Activated T-helper 1 cell treated with anti-CD3 and anti-CD28 coated beads, Interleukin-12 subunit alpha, Interleukin-12 subunit beta, Interleukin-2, Interleukin-4 antibody, amounts not matched to agents 30 ng/mL and 10 ng/mL and 1 ng/mL, durations not matched to agents 14 hours and 24 hours and 36 hours (primary cell): ENCODE data around the gene NRIP2. TPM values are rescaled to one million over a fixed set of nuclear protein-coding genes. Genes with fewer than 3 reads are reported as not detected.

Source experiments
- DNase-seq: peaks from one replicate; pipeline ENCODE4 v3.0.0; 2021; ENCODE audit warnings: low spot score
- H3K27ac Mint-ChIP-seq: one replicate; pipeline ENCODE4 v1.8.0; 2021; ENCODE audit warnings: mild to moderate bottlenecking, mixed read lengths
- H3K27me3 Mint-ChIP-seq: one replicate; pipeline ENCODE4 v1.8.0; 2022; ENCODE audit warnings: mild to moderate bottlenecking, moderate library complexity, mixed read lengths; ENCODE audit not compliant: insufficient read depth
- H3K36me3 Mint-ChIP-seq: one replicate; pipeline ENCODE4 v1.8.0; 2021; ENCODE audit warnings: low read depth, mixed read lengths
- H3K4me1 Mint-ChIP-seq: one replicate; pipeline ENCODE4 v1.8.0; 2021; ENCODE audit warnings: low read depth, mixed read lengths
- H3K4me3 Mint-ChIP-seq: one replicate; pipeline ENCODE4 v1.8.0; 2021; ENCODE audit warnings: mild to moderate bottlenecking, moderate library complexity, mixed read lengths
- H3K9me3 Mint-ChIP-seq: one replicate; pipeline ENCODE4 v1.8.0; 2021; ENCODE audit warnings: mixed read lengths
- intact Hi-C: fragments of 100-400 bp; cut with micrococcal nuclease; formaldehyde crosslinking; loops from one replicate; pipeline ENCODE4 v1.15.1; 2024
- total RNA-seq: library from RNA; stranded (reverse); gene quantifications from 2 replicates; pipeline ENCODE4 v1.2.3, GENCODE V29; 2022

The NRIP2 gene
- total RNA-seq, 1 donor from 2014 or later = not detected

DNA sequence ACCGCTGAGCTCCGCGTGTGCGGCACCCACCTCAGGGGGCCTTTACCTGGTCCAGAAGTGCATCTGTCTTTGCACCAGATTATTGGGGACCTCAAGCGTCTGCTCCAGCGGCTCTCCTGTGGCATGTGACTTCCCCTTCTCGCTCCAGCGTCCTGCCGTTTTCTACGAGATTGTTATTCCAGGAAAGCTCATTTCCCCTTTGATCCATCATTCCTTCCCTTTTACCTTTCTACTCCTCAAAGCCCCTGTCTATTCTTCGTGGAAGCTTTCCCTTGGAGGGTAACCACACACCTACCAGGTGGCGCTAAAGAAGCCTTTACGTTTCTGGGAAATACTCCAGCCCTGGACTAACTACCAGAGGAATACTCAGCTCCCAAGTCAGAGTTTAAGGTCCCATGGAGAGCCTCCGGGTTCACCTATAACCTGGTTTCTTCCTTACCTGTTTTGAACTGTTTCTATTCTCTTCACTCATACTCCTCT, 38.6 kb downstream of the NRIP2 start:
- peaks cover 40% of the 10 kb centered on the region for H3K36me3 Mint-ChIP-seq
- H3K27ac Mint-ChIP-seq = peak overlapping the region; percentile 81
- peaks cover 15% of the 10 kb centered on the region for H3K4me1 Mint-ChIP-seq
- intact Hi-C loops = no loop called here
- no peaks in the 10 kb centered on the region for H3K9me3 Mint-ChIP-seq
- no peak for DNase-seq
- H3K4me3 Mint-ChIP-seq = peak overlapping the region; percentile 96
- H3K27me3 Mint-ChIP-seq = peaks cover 11% of the 10 kb centered on the region

GRCh38 chr12:2795291-2796186, 39.3 kb downstream of the NRIP2 start:
- peak overlapping the region; percentile 96 for H3K4me3 Mint-ChIP-seq
- H3K4me1 Mint-ChIP-seq = peaks cover 15% of the 10 kb centered on the region
- H3K27me3 Mint-ChIP-seq = peaks cover 13% of the 10 kb centered on the region
- H3K36me3 Mint-ChIP-seq = peaks cover 37% of the 10 kb centered on the region
- intact Hi-C loops = loop anchor here (1.0 kb wide), 1 partner anchor 104 kb away; no protein-coding TSS in a partner anchor
- peak overlapping the region; percentile 81 for H3K27ac Mint-ChIP-seq
- peak; percentile 70 for DNase-seq
- H3K9me3 Mint-ChIP-seq = no peaks in the 10 kb centered on the region

- Mint-ChIP-seq H3K27me3 (peaks cover 20% of the 10 kb centered on the region), H3K4me3 (peak within 1 kb of the TSS; percentile 96), H3K9me3 (no peaks in the 10 kb centered on the region), H3K36me3 (peaks cover 29% of the 10 kb centered on the region), H3K27ac (peak within 1 kb of the TSS; percentile 75), H3K4me1 (peaks cover 15% of the 10 kb centered on the region)
- intact Hi-C loops = loop anchor here (1.0 to 5.0 kb wide), 4 partner anchors 17 to 104 kb away; partner anchors contain the start of genes ITFG2 and TULP3
- peak; percentile 86 for DNase-seq
Measured at GRCh38 chr12:2794736-2795289, 40.0 kb downstream of the NRIP2 start, which contains the start of gene FKBP4. FKBP4 (plus strand) TSS chr12:2794970; CDS start chr12:2795140, 170 bp downstream.

GRCh38 chr12:2794191-2794735, 40.6 kb downstream of the NRIP2 start:
- peaks cover 24% of the 10 kb centered on the region for H3K27me3 Mint-ChIP-seq
- H3K36me3 Mint-ChIP-seq = peaks cover 29% of the 10 kb centered on the region
- H3K27ac Mint-ChIP-seq = no peak overlapping the region
- peak overlapping the region; percentile 80 for H3K4me3 Mint-ChIP-seq
- DNase-seq = peak; percentile 5
- no peaks in the 10 kb centered on the region for H3K9me3 Mint-ChIP-seq
- peaks cover 15% of the 10 kb centered on the region for H3K4me1 Mint-ChIP-seq
- intact Hi-C loops = loop anchor here (1.0 to 5.0 kb wide), 3 partner anchors 18 to 96 kb away; partner anchors contain the start of genes ITFG2 and TULP3

- H3K36me3 Mint-ChIP-seq = peaks cover 24% of the 10 kb centered on the region
- no peak overlapping the region for H3K27ac Mint-ChIP-seq
- peaks cover 25% of the 10 kb centered on the region for H3K27me3 Mint-ChIP-seq
- no peak for DNase-seq
- intact Hi-C loops = loop anchor here (5.0 kb wide), 1 partner anchor 41 kb away; no protein-coding TSS in a partner anchor
- peaks cover 15% of the 10 kb centered on the region for H3K4me1 Mint-ChIP-seq
- no peaks in the 10 kb centered on the region for H3K9me3 Mint-ChIP-seq
- peak overlapping the region; percentile 75 for H3K4me3 Mint-ChIP-seq
Measured at GRCh38 chr12:2793561-2793960, 41.3 kb downstream of the NRIP2 start.

DNA sequence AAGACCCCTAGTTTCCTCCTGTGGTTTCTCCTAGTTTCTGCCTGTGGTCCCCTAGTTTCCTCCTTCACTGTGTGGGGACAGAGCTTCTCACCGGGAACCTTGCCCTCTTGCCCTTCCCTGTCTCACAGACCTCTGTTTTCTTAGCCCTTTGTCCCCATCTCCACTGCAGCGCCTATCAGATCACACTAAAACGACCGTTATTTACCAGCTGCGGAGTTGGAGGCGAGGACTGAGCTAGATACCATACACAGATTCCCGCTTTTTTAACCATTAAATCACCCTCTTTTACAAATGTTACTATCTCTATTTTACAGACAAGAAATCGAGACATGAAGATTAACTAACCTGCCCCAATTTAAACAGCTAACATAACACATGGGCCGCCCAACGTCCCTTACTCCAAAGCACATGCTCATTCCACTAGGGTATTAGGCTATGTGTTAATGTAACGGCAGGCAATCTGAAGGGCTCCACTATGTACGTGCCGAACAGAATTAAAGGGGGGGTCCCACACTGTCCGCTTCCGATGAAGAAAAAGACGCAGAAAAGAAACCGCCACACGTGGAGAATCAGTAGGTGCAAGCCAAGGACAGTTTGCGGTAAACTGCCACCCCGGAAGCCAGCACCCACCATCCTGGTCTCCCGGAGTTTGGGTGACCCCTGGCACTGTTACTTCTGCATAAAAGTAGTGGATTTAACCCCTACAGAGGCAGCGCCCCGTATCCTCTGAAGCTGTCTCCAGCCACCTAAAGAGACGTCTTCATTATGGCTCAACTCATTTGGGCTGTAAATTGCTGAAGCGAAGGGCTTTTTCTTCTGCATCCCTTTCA, 41.9 kb downstream of the NRIP2 start:
- intact Hi-C loops = loop anchor here (5.0 kb wide), 1 partner anchor 41 kb away; no protein-coding TSS in a partner anchor
- peak overlapping the region; percentile 25 for H3K27ac Mint-ChIP-seq
- peaks cover 30% of the 10 kb centered on the region for H3K27me3 Mint-ChIP-seq
- no peak for DNase-seq
- H3K9me3 Mint-ChIP-seq = no peaks in the 10 kb centered on the region
- peaks cover 17% of the 10 kb centered on the region for H3K36me3 Mint-ChIP-seq
- H3K4me3 Mint-ChIP-seq = peak overlapping the region; percentile 75
- peaks cover 15% of the 10 kb centered on the region for H3K4me1 Mint-ChIP-seq

DNA sequence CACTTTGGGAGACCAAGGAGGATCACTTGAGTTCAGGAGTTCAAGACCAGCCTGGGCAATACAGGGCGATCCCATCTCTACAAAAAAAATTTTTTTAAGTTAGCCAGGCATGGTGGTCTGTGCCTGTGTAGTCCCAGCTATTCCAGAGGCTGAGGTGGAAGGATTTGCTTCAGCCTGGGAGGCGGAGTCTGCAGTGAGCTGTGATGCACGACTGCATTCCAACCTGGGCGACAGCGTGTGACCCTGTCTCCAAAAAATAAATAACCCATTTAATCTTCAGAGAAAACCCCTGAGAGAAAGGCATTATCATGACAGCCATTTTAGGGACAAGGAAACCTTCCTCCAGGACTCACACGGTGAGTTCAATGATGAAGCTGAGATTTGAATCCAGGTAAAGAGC, 43.7 kb downstream of the NRIP2 start:
- peaks cover 30% of the 10 kb centered on the region for H3K27me3 Mint-ChIP-seq
- no peaks in the 10 kb centered on the region for H3K9me3 Mint-ChIP-seq
- peaks cover 1% of the 10 kb centered on the region for H3K36me3 Mint-ChIP-seq
- peaks cover under 1% of the 10 kb centered on the region for H3K4me1 Mint-ChIP-seq
- DNase-seq = no peak
- no peak overlapping the region for H3K4me3 Mint-ChIP-seq
- intact Hi-C loops = loop anchor here (5.0 kb wide), 1 partner anchor 39 kb away; no protein-coding TSS in a partner anchor
- no peak overlapping the region for H3K27ac Mint-ChIP-seq

- no peaks in the 10 kb centered on the region for H3K9me3 Mint-ChIP-seq
- DNase-seq = no peak
- peaks cover 13% of the 10 kb centered on the region for H3K4me1 Mint-ChIP-seq
- peaks cover 41% of the 10 kb centered on the region for H3K27me3 Mint-ChIP-seq
- H3K4me3 Mint-ChIP-seq = no peak overlapping the region
- no peaks in the 10 kb centered on the region for H3K36me3 Mint-ChIP-seq
- H3K27ac Mint-ChIP-seq = no peak overlapping the region
- intact Hi-C loops = no loop called here
Measured at GRCh38 chr12:2785017-2785416, 49.8 kb downstream of the NRIP2 start.

GRCh38 chr12:2783936-2784600, 50.8 kb downstream of the NRIP2 start:
- Mint-ChIP-seq H3K9me3 (no peaks in the 10 kb centered on the region), H3K36me3 (no peaks in the 10 kb centered on the region), H3K4me1 (peaks cover 13% of the 10 kb centered on the region), H3K27me3 (peaks cover 35% of the 10 kb centered on the region), H3K27ac (no peak overlapping the region), H3K4me3 (peak overlapping the region; percentile 61)
- intact Hi-C loops = loop anchor here (1.0 kb wide), 1 partner anchor 101 kb away; no protein-coding TSS in a partner anchor
- DNase-seq = peak; percentile 31

DNA sequence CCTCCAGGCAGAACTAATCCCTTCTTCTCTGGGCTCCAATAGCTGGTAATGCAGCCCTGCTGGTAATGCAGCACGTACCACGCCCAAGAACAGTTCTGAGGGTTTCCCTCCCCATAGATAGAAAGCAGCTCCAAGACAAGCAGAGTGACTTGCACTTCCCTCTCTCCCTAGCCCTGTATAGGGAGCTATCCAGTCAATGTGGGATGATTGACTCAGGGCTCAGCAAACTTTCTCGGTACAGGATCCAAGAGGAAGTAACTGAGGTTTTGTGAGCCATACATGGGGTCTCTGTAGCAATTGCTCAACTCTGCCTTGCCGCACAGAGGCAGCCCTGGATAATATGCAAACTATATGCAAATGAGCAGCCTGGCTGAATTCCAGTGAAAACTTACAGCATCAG, 55.6 kb downstream of the NRIP2 start:
- H3K27ac Mint-ChIP-seq = no peak overlapping the region
- no peak for DNase-seq
- H3K27me3 Mint-ChIP-seq = peaks cover 17% of the 10 kb centered on the region
- H3K9me3 Mint-ChIP-seq = no peaks in the 10 kb centered on the region
- H3K4me1 Mint-ChIP-seq = peaks cover 10% of the 10 kb centered on the region
- no peaks in the 10 kb centered on the region for H3K36me3 Mint-ChIP-seq
- intact Hi-C loops = no loop called here
- H3K4me3 Mint-ChIP-seq = no peak overlapping the region

DNA sequence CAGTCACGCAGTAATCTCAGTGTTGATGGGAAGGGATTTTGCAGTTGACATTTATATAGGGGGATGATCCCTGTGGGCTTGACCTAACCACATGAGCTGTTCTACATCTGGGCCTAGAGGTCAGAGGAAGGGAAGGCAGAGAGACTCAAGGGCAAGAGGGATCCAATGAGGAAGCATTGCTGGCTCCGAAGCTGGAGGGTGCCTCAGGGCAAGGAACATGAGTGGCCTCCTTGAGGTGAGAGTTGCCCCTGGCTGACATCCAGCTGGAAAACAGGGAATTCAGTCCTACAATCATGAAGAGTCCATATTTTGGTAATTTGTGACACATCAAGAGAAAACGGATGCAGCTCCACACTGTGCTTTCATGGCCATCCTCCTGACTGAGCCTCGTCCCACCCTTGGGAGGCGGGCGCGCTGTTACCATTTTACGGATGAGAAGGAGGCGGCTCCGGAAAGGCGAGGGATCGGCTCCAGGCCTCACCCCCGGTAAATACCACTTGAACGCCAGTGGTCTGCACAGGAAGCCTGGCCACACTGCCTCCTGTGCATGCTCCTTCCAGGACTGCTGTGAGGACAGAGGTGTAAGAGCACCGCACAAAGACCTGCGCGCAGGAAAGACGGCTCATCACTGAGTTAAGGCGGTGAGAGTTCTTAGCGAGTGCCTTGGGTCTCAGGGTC, 58.6 kb downstream of the NRIP2 start:
- Mint-ChIP-seq H3K4me3 (no peak overlapping the region), H3K4me1 (no peaks in the 10 kb centered on the region)
- intact Hi-C loops = no loop called here

More for the DNA sequence above, 58.6 kb downstream of the NRIP2 start:
- Mint-ChIP-seq H3K27me3 (peaks cover 2% of the 10 kb centered on the region), H3K27ac (no peak overlapping the region), H3K36me3 (no peaks in the 10 kb centered on the region), H3K9me3 (no peaks in the 10 kb centered on the region)
- no peak for DNase-seq
